Inflammatory macrophage (primary cell): ENCODE results near the gene NYAP2.
A peak's percentile ranks its signal among the peaks of the same experiment; 100 is the strongest.

Experiments used
- DNase-seq, 2 donors: peaks; one replicate each; pipeline ENCODE4 v3.0.0-alpha.2; 2020 to 2022

NYAP2 gene

DNA sequence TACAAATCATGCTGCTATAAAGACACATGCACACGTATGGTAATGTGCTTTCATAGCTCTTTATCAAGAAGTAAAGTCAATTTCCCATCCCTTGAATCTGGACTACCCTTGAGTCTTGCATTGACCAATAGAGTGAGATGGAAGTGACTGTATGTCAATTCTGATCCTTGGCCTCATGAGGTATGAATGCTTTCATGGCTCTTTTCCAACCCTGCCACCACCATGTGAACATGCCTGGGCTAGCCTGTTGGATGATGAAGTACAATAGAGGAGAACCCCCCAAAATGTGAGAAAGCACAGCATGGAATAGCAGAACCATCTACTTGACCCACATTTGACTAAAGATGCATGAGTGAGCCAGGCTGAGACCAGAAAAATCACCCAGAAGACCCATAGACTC, 237.0 kb downstream of the NYAP2 start:
- DNase-seq, result no peak

- DNase-seq, result no peak
These were observed 237.7 kb downstream of the NYAP2 start for GRCh38 chr2:225637259-225637658.

DNA sequence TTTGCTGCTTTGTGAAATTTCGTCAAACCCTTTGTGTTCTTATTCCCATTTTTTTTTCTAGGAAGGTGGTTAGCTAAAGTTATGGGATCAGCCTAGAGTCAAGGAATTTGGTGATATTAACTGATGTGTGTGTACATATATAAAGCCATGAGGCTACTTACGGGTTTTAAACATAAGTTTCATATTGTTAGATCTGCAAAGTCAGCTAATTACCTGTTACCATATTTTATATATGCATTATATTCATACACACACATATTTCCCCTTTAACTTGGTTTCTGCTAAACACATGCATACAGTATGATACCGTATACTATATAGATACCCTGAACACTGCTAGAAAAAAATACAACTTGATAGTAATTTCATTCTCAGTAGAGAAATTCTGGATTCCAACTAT, 241.0 kb downstream of the NYAP2 start:
- DNase-seq, result no peak

DNA sequence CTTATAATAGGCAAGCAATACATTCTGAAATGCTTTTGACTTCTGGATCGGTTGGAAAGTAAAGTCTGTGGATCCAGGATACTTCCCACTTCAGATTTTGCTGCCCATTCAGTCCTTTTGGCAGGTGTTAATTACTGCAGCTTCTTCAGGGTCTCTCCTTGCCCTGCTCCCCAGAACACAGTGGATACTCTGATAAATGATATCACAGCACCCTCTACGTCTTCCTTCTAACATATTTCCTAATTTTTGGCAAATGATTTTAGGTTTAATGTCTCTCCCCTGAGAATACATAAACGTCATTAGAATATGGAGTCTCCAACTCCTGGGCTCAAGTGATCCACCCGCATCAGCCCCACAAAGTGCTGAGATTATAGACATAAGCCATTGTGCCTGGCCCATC, 249.8 kb downstream of the NYAP2 start:
- DNase-seq, result no peak

GRCh38 chr2:225650041-225650440, 250.5 kb downstream of the NYAP2 start:
- no peak for DNase-seq

DNA sequence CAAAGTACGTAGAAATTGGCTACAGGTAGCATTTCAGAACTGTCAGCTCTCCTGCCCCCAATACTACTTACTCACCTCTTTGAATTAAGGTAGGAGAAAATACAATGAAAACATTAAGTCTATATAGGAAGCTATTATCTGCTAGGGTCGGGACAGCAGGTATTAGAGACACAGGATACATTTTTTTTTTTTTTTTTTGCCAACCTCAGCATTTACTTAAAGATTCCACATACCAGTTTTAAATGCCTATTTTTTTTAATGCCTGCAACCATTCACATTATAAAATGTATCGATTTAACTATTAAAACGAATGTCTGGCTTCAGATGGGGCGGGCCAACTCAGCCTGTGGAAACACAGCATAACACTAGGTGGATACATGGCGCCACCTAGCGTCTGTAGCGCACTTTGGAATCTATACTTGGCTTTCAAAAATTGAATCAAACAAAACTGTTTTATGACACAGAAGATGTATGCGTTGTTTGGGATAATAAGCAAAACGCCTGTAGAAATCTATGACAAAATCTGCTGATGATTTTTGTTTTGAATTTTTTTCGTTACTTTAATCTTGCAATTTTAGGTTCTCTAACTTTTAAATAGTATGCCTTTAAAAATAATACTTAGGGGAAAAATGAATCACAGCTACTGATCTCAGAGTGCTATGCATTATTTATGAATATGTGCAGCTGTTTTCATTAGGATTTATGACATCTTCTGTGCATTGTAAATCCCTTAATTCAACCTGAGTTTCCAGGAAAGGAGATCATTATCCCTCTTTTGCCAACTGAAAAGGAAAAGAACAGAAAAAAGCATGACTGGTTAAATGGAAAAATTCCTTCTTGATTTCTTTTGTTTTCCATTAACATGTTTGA, 261.0 kb downstream of the NYAP2 start:
- DNase-seq, result peak; percentile 72 to 75

DNA sequence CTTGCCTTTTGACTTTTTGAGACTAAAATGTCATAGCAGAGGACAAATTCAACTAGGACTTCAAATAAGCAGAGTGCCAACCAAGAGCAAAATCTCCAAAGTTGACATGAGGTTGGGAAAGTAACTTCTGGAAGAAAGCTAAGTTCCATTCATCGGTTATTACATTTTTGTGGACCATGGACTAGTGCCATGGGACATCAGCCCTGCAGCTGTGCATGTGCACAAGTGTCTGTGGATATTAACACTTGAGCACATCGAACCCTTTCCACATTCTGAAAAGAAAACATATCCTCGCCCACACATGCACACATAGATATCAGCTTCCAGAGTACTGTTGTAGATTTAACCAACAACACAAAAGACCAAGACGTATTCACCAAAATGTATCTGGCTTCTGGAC, 262.6 kb downstream of the NYAP2 start:
- no peak for DNase-seq

DNA sequence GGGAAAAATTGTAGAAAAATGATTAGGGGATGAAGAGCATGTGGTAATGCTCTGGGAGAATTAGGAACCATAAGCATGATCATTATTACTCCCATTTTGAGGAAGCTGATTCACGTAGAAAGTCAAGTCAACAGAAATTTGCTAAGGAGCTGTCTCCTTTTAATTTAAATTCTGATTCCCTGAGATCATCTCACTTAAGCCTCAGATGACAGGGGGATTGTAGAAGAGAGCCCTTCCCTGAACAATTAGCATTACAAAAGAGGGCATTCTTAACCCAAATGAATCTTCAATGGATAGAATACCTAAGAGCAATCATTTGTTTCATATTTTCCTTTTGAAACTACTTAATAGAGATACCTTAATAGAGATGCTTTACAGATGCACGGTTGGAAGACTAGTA, 267.9 kb downstream of the NYAP2 start:
- no peak for DNase-seq

- peak; percentile 50 to 54 for DNase-seq
These were observed 269.2 kb downstream of the NYAP2 start for GRCh38 chr2:225668606-225669266.

- DNase-seq, result no peak
These were observed 270.8 kb downstream of the NYAP2 start for GRCh38 chr2:225670111-225670974.

DNA sequence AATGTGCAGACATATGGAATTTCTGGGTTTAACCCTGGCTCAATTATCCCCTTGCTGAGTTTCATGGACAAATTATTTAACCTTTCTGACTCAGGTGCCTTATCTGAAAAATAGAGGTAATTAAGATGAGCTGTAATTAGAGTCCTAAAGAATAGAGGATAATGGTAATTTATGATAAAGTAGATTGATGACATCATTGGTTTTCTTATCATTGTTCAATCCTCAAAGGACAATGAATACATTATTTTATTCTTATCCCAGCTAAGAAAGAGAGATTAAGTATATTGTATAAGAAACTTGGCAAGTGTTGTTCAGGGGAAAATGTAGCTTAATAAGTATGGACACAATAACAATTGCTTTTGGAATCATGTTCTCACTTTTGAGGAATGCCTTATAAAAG, 279.3 kb downstream of the NYAP2 start:
- DNase-seq, result no peak

DNA sequence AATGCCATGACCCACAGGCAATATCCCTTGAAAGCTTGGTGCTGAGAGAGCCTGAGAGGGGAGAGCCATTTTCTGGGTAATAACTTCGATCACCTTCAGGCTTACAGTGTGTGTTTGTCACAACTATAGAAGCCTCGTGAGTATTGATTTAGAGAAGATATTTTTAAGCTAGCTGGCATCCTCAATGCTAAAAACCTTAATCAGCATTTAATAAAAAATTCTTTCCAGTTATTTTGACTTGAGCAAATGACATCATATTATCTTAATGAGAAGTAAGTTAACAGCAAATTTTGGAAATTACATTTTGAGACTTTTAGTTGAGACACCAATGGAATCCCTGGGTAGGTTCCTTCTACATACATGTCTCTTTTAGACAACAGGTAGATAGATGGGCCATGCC, 283.7 kb downstream of the NYAP2 start:
- DNase-seq, result no peak

- DNase-seq, result no peak
These were observed 290.6 kb downstream of the NYAP2 start for GRCh38 chr2:225690153-225690552.

- no peak for DNase-seq
These were observed 292.2 kb downstream of the NYAP2 start for GRCh38 chr2:225691711-225692110.

GRCh38 chr2:225693259-225693658, 293.7 kb downstream of the NYAP2 start:
- no peak for DNase-seq

DNA sequence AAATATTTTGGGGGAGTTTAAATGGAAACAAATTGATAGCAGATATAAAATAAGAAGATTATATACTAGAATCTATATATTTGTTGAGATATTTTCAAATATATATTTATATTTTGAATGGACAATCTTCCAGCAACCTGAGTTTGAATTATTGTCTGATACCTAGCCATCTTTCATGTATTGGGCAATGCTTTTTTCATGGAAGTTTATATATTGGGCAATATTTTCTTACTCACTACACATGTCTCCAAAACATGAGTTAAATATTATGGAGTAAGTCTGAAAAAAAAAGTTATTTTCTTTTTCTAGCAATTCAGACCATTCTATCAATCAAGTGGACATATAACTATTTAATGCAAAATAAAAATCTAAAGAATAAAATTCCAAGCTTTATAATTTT, 295.2 kb downstream of the NYAP2 start:
- DNase-seq, result no peak

- no peak for DNase-seq
These were observed 298.4 kb downstream of the NYAP2 start for GRCh38 chr2:225697936-225698335.
